GM23338 (cell line): ENCODE results near the gene COIL. TPM values are rescaled to one million over a fixed set of nuclear protein-coding genes. Genes with fewer than 3 reads are reported as not detected.

Experiments used
- ATAC-seq: fragments of 200-7000 bp; cut with Tn5 transposase; 3 replicates; pipeline ENCODE4 v1.9.1; 2020
- DNase-seq: peaks from one replicate; pipeline ENCODE4 v3.0.0-alpha.2; 2015; ENCODE audit warnings: low spot score
- H2AFZ ChIP-seq: fragments of 200-600 bp; sonication (generic); 2 replicates; pipeline ENCODE4 v1.8.0; 2016; ENCODE audit warnings: antibody characterized with exemption, mild to moderate bottlenecking, moderate library complexity
- H3F3A ChIP-seq: fragments of 200-600 bp; sonication (generic); replicated peaks from 2 replicates; pipeline ENCODE4 v1.8.0; 2017; ENCODE audit warnings: antibody characterized with exemption, mixed run types, low read depth
- H3K27ac ChIP-seq: fragments of 200-600 bp; sonication (generic); 2 replicates; pipeline ENCODE4 v1.6.1; 2016; ENCODE audit warnings: low read depth
- H3K27me3 ChIP-seq: fragments of 200-600 bp; sonication (generic); 2 replicates; pipeline ENCODE4 v1.8.0; 2016; ENCODE audit warnings: mild to moderate bottlenecking, mixed run types, moderate library complexity; ENCODE audit not compliant: insufficient read depth
- H3K36me3 ChIP-seq: fragments of 200-600 bp; sonication (generic); 2 replicates; pipeline ENCODE4 v1.8.0; 2016; ENCODE audit warnings: mild to moderate bottlenecking; ENCODE audit not compliant: insufficient read depth
- H3K4me1 ChIP-seq: fragments of 200-600 bp; sonication (generic); 2 replicates; pipeline ENCODE4 v1.8.0; 2016; ENCODE audit warnings: mild to moderate bottlenecking, moderate library complexity; ENCODE audit not compliant: insufficient read depth
- H3K4me2 ChIP-seq: fragments of 200-600 bp; sonication (generic); 2 replicates; pipeline ENCODE4 v1.7.1; 2017; ENCODE audit warnings: mixed run types
- H3K4me3 ChIP-seq: fragments of 200-600 bp; sonication (generic); 2 replicates; pipeline ENCODE4 v1.6.1; 2016; ENCODE audit warnings: mixed run types
- H3K79me2 ChIP-seq: fragments of 200-600 bp; sonication (generic); replicated peaks from 2 replicates; pipeline ENCODE4 v1.8.0; 2017; ENCODE audit warnings: mild to moderate bottlenecking; ENCODE audit not compliant: insufficient read depth
- H3K9me2 ChIP-seq: fragments of 200-600 bp; sonication (generic); 2 replicates; pipeline ENCODE4 v1.8.0; 2017; ENCODE audit not compliant: insufficient read depth
- H4K20me1 ChIP-seq: fragments of 200-600 bp; sonication (generic); replicated peaks from 2 replicates; pipeline ENCODE4 v1.8.0; 2017; ENCODE audit warnings: mild to moderate bottlenecking; ENCODE audit not compliant: insufficient read depth
- H3K27ac Mint-ChIP-seq: 2 replicates; pipeline ENCODE4 v1.8.0; 2020; ENCODE audit warnings: inconsistent platforms, mild to moderate bottlenecking, moderate library complexity, mixed read lengths
- H3K27me3 Mint-ChIP-seq: 3 replicates; pipeline ENCODE4 v1.8.0; 2022; ENCODE audit warnings: low read depth, mild to moderate bottlenecking, moderate library complexity, mixed read lengths, inconsistent platforms; ENCODE audit not compliant: insufficient read depth, poor library complexity
- H3K36me3 Mint-ChIP-seq: 3 replicates; pipeline ENCODE4 v1.8.0; 2021; ENCODE audit warnings: low read depth, mild to moderate bottlenecking, inconsistent platforms, moderate library complexity, mixed read lengths
- H3K4me1 Mint-ChIP-seq: 3 replicates; pipeline ENCODE4 v1.8.0; 2020; ENCODE audit warnings: mild to moderate bottlenecking, inconsistent platforms, mixed read lengths
- H3K4me3 Mint-ChIP-seq: 3 replicates; pipeline ENCODE4 v1.8.0; 2021; ENCODE audit warnings: moderate library complexity, mild to moderate bottlenecking, inconsistent platforms, mixed read lengths
- H3K9me3 Mint-ChIP-seq: 3 replicates; pipeline ENCODE4 v1.8.0; 2020; ENCODE audit warnings: moderate library complexity, mild to moderate bottlenecking, inconsistent platforms, mixed read lengths
- CREB1 ChIP-seq: fragments of 250-450 bp; sonication (Bioruptor Pico); IDR thresholded peaks from 2 replicates; pipeline ENCODE4 v1.5.0; 2020; ENCODE audit warnings: low read depth, mild to moderate bottlenecking, moderate library complexity
- EZH2 ChIP-seq: fragments of 200-600 bp; sonication (generic); IDR thresholded peaks from one replicate; pipeline ENCODE4 v1.8.0; 2017; ENCODE audit warnings: antibody characterized with exemption, mild to moderate bottlenecking, low read depth; ENCODE audit not compliant: unreplicated experiment
- NANOG ChIP-seq: IDR thresholded peaks from 2 replicates; pipeline ENCODE4 v1.6.1; 2016; ENCODE audit warnings: antibody characterized with exemption, borderline replicate concordance
- polyA plus RNA-seq: library from polyadenylated mRNA; unstranded; fragments of >200 nt; fragmentation: Nextera tagmentation; extraction: Ambion mirVana; gene quantifications from 2 replicates; pipeline ENCODE4 v1.2.1, GENCODE V29; 2016
- total RNA-seq: library from RNA; depleted of rRNA; stranded (reverse); fragments of >200 nt; shearing (Covaris generic); gene quantifications from 2 replicates; pipeline ENCODE4 v1.2.3, GENCODE V29; 2014
- TF ChIP-seq, protein P1 (sequence below): IDR thresholded peaks from one replicate; pipeline ENCODE4 v1.6.1; 2018; ENCODE audit warnings: antibody characterized with exemption; ENCODE audit not compliant: unreplicated experiment
- TF ChIP-seq, protein P2 (sequence below): IDR thresholded peaks from 2 replicates; pipeline ENCODE4 v1.6.1; 2016; ENCODE audit warnings: antibody characterized with exemption
- TF ChIP-seq, protein P3 (sequence below), 2 experiments: fragments of 200-600 bp in 1 of 2; sonication (generic) in 1 of 2; conservative IDR thresholded peaks; 2 replicates each; pipeline versions ENCODE4 v1.5.1 to v1.6.1; 2016 to 2017; ENCODE audit warnings: antibody characterized with exemption in 2 of 2, low read depth in 2 of 2, mild to moderate bottlenecking in 2 of 2, moderate library complexity in 1 of 2

Gene COIL
- total and polyA plus RNA-seq, 2 experiments from 2014 or later, result 18.5 to 32.2 TPM

DNA sequence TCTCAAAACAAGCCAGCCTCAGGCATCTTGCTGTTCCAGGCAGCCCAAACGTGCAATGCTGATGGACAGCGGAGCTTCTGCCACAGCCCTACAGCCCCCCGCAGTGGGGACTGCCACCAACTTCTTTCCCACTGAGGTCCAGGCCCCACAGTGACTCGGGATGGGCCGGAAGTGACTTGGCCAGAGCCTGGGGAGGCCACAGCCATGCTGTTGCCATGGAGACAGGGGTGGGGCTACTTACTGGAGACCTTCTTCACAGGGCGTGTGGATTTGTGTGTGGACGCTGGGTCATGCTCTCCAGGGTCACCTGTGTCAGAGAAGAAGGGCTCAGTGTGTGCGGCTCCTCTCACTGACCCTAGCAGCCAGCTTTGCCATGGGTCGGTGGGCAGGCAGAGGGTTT lies 62.0 kb downstream of the COIL start:
- Histone ChIP-seq H3K27ac (no peak overlapping the region), H3K79me2 (no peaks in the 10 kb centered on the region), H3K27me3 (no peaks in the 10 kb centered on the region), H3K4me1 (peaks cover 6% of the 10 kb centered on the region; the same call in 1 of the 2 replicates), H3K4me2 (no peak overlapping the region), H3K36me3 (peaks cover 10% of the 10 kb centered on the region), H3F3A (no peaks in the 10 kb centered on the region), H4K20me1 (no peaks in the 10 kb centered on the region), H2AFZ (no peak overlapping the region), H3K4me3 (no peak overlapping the region), H3K9me2 (no peaks in the 10 kb centered on the region)
- no peak for ATAC-seq
- Mint-ChIP-seq H3K4me3 (no peak overlapping the region), H3K27me3 (peaks cover 2% of the 10 kb centered on the region), H3K27ac (no peak overlapping the region), H3K36me3 (peaks cover 62% of the 10 kb centered on the region), H3K4me1 (peaks cover 22% of the 10 kb centered on the region), H3K9me3 (no peaks in the 10 kb centered on the region)
- no peak for DNase-seq
- TF ChIP-seq NANOG (no peak), EZH2 (no peak)
- TF ChIP-seq, protein P1, sequence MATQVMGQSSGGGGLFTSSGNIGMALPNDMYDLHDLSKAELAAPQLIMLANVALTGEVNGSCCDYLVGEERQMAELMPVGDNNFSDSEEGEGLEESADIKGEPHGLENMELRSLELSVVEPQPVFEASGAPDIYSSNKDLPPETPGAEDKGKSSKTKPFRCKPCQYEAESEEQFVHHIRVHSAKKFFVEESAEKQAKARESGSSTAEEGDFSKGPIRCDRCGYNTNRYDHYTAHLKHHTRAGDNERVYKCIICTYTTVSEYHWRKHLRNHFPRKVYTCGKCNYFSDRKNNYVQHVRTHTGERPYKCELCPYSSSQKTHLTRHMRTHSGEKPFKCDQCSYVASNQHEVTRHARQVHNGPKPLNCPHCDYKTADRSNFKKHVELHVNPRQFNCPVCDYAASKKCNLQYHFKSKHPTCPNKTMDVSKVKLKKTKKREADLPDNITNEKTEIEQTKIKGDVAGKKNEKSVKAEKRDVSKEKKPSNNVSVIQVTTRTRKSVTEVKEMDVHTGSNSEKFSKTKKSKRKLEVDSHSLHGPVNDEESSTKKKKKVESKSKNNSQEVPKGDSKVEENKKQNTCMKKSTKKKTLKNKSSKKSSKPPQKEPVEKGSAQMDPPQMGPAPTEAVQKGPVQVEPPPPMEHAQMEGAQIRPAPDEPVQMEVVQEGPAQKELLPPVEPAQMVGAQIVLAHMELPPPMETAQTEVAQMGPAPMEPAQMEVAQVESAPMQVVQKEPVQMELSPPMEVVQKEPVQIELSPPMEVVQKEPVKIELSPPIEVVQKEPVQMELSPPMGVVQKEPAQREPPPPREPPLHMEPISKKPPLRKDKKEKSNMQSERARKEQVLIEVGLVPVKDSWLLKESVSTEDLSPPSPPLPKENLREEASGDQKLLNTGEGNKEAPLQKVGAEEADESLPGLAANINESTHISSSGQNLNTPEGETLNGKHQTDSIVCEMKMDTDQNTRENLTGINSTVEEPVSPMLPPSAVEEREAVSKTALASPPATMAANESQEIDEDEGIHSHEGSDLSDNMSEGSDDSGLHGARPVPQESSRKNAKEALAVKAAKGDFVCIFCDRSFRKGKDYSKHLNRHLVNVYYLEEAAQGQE, result no peak
- TF ChIP-seq, protein P2, sequence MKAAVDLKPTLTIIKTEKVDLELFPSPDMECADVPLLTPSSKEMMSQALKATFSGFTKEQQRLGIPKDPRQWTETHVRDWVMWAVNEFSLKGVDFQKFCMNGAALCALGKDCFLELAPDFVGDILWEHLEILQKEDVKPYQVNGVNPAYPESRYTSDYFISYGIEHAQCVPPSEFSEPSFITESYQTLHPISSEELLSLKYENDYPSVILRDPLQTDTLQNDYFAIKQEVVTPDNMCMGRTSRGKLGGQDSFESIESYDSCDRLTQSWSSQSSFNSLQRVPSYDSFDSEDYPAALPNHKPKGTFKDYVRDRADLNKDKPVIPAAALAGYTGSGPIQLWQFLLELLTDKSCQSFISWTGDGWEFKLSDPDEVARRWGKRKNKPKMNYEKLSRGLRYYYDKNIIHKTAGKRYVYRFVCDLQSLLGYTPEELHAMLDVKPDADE, result no peak

DNA sequence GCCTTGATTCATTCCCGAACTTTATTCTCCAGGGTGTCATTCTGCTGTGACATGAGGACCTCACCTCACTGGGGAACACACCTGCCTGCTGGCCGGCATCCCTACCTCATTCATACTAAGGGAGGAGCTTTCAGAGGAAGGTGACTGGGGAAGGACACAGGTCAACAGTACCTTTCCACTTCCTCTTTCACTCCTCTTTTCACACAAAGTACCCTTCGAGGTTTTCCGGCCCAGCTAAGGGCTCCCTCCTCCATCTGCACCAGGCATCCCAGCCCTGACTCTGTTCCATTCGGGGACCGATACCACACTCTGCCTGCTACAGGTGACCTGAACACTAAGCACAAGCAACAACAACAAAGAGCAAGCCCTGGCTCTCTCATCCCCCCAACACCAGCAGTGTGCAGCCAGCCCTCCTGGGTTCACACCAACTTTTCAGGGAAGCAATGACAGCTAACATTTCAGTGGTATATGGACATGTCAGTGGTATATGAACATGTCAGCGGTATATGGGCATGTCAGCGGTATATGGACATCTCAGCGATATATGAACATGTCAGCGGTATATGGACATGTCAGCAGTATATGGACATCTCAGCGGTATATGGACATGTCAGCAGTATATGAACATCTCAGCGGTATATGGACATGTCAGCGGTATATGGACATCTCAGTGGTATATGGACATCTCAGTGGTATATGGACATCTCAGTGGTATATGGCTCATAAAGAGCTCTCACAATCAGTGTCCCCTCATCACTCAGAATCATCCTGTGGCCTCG lies 63.0 kb downstream of the COIL start:
- Mint-ChIP-seq H3K36me3 (peaks cover 57% of the 10 kb centered on the region), H3K27ac (no peak overlapping the region), H3K4me1 (peaks cover 24% of the 10 kb centered on the region), H3K27me3 (peaks cover 2% of the 10 kb centered on the region), H3K9me3 (no peaks in the 10 kb centered on the region), H3K4me3 (no peak overlapping the region)
- H3K36me3 ChIP-seq, result no peaks in the 10 kb centered on the region; the same call in none of the 2 replicates
- no peaks in the 10 kb centered on the region for H3K79me2 ChIP-seq
- DNase-seq, result no peak
- no peak for ATAC-seq
- H3K27ac ChIP-seq, result no peak overlapping the region
- peaks cover 6% of the 10 kb centered on the region; the same call in 1 of the 2 replicates for H3K4me1 ChIP-seq
- H3K4me2 ChIP-seq, result no peak overlapping the region
- H3K27me3 ChIP-seq, result no peaks in the 10 kb centered on the region
- TF ChIP-seq, protein P3, sequence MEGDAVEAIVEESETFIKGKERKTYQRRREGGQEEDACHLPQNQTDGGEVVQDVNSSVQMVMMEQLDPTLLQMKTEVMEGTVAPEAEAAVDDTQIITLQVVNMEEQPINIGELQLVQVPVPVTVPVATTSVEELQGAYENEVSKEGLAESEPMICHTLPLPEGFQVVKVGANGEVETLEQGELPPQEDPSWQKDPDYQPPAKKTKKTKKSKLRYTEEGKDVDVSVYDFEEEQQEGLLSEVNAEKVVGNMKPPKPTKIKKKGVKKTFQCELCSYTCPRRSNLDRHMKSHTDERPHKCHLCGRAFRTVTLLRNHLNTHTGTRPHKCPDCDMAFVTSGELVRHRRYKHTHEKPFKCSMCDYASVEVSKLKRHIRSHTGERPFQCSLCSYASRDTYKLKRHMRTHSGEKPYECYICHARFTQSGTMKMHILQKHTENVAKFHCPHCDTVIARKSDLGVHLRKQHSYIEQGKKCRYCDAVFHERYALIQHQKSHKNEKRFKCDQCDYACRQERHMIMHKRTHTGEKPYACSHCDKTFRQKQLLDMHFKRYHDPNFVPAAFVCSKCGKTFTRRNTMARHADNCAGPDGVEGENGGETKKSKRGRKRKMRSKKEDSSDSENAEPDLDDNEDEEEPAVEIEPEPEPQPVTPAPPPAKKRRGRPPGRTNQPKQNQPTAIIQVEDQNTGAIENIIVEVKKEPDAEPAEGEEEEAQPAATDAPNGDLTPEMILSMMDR (conservative IDR thresholded peaks at IDR 0.05; ENCODE audit: low read depth in 2 of 2), result no peak
- TF ChIP-seq, protein P2, result no peak
- TF ChIP-seq CREB1, result no peak
- H3F3A ChIP-seq, result no peaks in the 10 kb centered on the region
- H2AFZ ChIP-seq, result no peak overlapping the region
- H3K9me2 ChIP-seq, result no peaks in the 10 kb centered on the region
- H3K4me3 ChIP-seq, result no peak overlapping the region
- H4K20me1 ChIP-seq, result no peaks in the 10 kb centered on the region
